NOMO-1 treated with dmso at 0.1 percent for 144 hours (cell line): ENCODE data around the gene ECT2.
"Not testable (repeated sequence)": the region's sequence is repeated elsewhere in the genome, so short reads cannot be mapped to it uniquely, and the experiment has no call there.

Experiments used
- DNase-seq: peaks from one replicate; lab custom pipeline; 2025; ENCODE audit not compliant: unreplicated experiment; lab: John Stamatoyannopoulos, UW

Gene ECT2

DNA sequence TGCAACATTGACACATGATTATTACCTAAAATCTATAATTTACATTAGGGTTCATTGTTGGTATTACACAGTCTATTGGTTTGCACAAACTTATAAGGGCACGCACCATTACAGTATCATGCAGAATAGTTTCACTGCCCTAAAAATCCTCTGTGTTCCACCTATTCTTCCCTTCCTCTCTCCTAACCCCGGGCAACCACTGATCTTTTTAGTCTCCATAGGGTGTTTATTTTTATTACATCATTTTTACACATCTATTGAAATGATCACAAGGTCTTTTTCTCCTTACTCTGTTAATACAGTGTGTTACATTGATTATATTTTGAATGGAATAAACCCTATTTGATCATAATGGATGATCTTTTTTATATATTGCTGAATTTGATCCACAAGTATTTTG is 15.5 kb upstream of the ECT2 start:
- no peak for DNase-seq

DNA sequence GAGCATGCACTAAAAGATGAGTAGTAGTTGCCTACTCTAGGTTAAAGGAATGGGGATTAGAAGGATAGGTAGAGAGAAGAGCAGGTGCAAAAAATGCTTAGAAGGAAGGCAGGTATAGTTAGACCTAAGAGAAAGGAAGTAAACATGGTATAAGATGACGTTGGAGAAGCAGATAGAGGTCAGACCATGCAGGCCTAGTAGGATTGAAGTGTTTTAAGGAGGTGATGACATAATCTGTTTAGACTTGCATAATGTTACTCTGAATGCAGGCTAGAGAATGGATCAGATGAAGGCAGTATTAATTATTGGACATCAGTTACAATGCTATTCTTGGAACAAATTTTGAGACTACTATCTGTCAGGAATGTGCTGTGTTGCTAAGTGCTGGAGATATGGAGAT is 11.1 kb upstream of the ECT2 start:
- no peak for DNase-seq

DNA sequence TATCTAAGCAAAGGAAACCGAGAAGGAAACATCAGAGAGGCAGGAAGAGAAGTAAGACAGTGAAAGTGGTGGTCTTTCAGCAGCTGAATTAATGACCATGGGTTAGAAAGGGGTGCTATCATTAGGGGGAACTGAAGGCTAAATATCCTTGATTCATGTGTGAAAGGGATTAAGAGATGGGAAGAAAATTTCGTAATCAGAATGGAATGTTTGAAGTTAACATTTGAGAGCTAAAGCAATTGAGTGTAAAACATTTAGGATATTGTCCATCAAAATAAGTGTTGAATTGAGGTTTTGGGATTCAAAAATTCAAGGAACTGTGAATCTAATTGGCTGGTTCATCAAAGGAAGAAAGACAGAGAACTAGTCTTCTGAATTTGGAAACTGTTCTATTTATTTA is 4.1 kb upstream of the ECT2 start:
- DNase-seq = no peak

DNA sequence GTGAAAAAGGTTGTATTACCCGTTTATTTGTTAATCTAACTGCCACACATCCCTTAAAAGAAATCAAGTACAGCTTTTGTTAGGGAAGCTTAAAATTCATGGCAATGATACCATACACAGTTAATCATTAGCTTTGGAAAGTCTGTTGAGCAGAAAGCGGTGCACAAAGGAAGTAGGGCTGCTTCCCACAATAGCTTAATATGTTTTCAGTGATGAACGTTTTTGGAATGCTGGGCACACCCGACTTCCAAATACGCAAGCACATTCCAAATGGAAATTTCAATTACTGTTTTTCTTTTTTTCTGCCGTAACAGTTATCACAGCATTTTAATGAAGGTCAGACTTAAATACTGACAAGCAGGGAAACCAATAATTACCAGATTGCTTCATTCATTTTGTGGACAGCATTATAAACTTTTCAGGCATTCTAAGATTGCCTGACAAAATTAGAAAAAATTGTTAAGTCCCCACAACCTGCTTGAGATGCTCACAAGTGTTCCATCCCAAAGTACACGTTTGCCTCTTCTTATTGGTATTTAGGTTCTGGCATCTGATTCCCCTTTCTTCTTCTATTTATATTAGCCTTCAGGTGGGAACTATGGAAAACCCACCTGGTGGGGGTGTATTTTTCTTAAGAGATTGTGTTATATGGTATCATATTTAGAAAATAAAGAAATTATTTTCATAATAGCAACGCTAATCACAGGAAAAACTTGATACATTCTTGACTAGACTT is 1.1 kb upstream of the ECT2 start:
- DNase-seq = no peak

DNA sequence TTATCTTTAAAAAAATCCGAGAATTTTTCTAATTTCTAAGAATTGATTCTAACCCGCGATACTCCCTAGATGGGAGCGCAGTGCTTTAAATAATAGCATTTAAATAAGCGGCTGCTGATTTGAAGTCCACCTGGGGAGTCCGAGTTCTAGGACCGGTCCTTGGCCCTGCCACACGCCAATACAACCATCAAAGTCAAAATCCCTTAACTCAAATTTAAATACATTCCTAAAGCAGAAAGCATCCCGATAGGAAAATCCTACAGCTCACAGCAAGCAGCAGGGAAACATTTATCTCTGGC is 508 bp upstream of the ECT2 start:
- no peak for DNase-seq

DNA sequence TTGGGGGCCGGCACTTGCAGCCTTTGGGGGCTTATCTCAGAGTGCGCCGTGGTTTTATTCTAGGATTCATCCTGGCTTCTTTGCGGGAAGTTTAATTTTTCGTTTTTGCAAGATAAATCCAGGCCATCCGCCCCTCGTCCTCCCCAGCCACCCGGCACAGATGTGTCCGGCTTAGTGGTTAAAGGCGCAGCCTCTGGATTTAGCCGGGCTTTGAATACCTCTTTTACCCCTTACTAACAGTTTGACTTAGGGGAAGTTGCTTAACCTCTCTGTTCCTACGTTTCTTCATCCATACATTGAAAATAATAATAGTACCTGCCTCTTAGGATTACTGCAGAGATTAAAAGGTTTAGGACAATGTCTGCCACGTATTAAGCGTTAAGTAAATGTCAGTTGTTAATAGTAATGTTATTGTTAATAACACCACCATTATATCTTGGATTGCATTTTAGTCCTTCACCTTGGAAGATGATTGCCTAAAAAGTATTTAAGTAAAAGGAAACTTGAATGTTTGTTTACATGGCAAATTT is 714 bp downstream of the ECT2 start:
- peak; percentile 66 for DNase-seq

DNA sequence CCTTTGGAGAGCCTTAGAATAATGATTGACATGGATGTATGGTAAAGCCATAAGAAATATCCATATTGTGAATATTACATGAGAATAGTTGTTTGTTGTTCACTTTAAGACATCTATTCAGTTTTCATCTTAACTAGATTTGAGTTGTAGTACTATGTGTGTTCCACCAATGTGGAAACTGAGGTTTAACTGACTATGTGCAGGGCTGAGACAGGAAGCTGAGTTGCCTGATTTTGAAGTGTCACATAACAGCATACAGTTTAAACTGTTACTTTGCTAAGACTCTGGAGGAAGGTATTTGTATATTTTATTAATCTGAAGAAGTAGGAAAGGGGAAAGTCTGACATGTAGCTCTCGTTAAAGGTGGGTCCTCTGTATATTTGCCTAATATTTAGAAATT is 2.1 kb downstream of the ECT2 start:
- no peak for DNase-seq

DNA sequence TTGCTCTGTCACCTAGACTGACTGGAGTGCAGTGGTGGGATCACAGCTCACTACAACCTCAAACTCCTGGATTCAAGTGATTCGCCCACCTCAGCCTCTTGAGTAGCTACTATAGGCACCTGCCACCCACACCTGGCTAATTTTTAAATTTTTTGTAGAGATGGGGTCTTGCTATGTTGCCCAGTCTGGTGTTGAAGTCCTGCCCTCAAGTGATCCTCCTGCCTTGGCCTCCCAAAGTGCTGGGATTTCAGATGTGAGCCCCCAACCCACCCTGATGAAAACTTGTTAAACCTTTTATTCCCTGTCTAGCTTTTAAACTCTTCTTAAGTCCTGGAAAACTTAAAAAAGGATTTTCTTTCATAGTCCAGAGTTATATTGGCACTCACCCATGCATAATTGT is 2.6 kb downstream of the ECT2 start:
- DNase-seq = no peak

DNA sequence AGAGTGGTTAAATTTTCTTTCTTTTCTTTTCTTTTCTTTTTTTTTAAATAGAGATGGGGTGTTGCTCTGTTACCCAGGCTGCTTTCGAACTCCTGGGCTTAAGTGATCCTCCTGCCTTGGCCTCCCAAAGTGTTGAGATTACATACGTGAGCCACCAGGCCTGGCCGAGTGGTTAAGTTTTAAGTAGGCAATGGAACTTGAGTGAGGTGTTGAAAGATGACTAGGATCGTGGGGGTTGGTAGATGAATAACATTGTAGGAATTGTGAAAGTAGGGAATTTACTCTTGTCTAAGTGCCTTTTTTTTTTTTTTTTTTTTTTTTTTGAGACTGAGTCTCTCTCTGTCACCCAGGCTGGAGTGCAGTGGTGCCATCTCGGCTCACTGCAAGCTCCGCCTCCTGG is 9.9 kb downstream of the ECT2 start:
- not testable (repeated sequence) for DNase-seq

DNA sequence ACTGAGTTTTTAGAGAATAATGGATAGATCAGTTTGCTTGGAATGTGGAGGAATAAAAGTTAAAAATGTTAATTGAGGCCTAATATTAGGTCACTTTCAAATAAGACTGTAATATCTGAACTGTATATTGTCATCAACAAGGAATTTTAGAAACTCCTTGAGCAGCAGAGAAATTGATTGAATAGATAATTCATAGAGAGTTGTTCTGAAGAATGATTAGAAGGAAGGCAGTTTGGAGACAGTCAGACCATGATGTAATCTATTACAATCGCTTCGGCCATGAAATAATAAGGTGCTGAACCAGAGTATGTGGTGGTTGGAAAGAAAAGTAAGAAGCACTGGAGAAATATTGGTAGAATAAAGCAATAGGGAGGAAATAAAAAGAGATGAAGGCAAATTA is 15.7 kb downstream of the ECT2 start:
- DNase-seq = no peak

DNA sequence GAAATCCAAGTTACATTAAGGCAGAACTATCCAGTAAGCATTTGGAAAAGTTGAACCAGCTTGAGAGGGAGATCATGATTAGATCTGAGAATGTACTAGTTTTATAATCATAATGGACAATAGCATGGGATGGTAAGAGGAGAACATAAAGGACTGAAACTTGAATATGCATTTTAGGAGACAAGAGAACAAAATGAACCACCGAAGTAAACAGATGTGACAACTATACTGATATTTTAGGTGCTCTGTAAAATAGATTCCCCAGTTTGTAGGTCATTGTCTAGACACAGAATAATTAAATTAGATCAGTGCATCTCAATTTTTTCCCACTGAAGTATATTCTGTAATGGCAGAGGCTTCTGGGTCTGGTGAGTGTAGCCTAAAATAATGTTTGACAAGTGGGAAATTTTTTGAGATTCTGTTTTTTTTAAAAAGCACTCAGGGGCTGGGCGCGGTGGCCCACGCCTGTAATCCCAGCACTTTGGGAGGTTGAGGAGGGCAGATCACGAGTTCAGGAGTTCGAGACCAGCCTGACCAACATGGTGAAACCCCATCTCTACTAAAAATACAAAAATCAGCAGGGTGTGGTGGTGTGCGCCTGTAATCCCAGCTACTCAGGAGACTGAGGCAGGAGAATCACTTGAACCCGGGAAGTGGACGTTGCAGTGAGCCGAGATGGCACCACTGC is 16.3 kb downstream of the ECT2 start:
- no peak for DNase-seq

DNA sequence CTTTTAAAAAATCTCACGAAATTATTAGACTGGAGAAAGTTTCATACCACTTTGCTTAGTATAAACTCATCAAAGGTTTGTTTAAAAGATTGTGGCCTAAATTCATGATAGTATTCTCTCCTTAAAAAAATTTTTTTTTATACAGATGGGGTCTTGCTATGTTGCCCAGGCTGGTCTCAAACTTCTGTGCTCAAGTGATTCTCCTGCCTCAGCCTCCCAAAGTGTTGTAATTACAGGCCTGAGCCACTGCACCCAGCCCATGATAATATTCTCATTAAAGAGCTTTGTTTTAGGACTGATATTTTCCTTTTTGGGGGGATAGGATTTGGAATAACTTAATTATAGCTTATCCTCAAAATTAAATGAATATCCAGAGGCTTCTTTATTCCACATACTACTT is 19.9 kb downstream of the ECT2 start:
- DNase-seq = no peak

DNA sequence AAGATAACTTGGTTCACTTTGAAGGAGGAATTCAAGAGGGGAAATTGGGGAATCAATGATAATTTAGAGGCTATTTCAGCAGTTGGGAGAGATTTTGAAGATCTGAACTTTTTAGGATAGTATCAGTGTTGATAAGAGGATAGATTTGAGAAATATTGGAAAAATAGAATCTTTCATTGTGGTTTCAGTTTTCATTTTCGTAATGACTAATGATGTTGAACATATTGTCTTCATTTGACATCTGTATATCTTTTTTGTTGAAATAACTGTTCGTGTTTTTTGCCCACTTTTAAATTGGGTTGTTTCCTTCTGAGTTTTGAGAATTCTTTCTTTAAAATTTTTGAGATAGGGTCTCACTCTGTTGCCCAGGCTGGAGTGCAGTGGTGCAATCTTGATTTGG is 21.1 kb downstream of the ECT2 start:
- DNase-seq = no peak

DNA sequence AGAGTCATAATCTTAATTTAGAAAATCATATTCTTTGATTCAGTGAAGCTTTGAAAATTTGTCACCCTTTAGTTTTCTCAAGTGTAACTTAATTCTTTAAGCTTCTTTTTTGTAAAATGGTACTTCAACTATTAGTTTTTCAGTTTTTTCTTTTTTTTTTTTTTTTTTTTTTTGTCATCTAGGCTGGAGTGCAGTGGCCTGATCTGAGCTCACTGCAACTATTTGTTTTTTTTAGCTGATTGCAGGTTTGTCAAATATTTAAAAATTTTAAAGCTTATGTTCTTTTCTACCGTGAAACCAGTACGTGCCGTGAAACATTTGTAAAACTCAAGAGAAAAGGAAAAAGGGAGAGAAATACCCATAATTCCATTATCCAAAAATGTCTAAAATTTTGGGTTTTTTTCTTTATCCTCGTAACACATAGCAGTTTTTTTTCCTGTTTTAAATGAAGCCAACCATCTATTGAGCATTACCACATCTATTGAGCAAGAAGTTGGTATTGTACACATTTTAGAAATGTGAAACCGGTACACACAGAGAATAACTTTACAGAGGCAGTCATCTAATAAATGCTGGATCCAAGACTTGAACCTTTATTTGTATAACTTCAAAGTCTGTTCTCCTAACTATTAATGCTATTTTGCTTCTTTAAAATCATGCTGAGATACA is 25.7 kb downstream of the ECT2 start:
- no peak for DNase-seq

DNA sequence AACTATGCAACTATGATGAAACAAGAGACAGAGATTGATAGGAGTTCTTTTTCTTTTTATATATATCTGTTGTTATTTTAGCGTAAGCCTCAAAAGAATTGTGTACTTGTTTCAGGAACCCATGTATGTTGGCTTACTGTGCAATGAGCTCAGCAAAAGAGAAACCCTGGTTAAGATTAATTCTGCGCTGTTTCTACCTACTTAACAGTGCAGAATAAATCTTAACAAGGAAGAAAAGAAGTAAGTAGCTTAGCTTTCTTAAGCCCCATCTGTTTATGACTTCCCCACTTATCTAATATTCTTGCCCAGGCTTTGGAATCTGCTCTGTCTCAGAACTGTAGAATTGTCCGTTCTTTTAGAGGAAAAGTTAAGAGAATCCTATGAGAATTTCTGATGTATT is 27.4 kb downstream of the ECT2 start:
- DNase-seq = no peak

DNA sequence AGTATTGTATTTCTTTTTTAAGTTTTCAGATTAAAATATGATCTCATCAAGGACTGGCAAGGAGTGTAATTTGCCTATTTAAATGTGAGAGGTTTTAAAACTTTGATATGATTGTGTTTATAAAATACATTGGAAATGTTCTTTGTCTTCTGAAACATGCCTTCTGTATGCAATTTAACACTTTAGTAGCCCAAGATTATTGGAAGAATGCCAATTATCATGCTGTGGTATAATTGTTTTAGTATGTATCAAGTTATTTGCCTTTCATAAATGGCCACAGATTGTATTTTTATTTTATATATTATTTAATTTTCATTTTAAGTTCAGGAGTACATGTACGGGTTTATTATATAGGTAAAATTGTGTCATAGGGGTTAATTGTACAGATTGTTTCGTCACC is 31.7 kb downstream of the ECT2 start:
- DNase-seq = no peak

DNA sequence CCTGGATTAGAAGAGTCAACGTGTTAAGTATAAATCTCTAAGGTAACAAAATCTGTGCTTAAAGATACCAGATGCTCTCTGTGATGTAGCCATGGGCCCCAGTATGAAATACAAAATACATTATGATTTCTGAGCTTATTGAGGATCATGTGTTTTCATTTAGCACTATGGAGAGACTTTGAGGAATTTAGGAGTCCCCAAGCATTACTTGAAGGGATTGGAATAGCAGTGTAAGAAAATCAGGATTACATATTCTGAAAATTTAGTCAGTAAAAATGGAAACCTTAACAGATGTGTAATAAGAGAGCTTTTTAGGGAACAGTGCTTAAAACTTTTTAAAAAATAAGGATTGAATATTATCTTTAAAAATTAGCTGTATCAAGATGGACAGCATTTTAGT is 35.5 kb downstream of the ECT2 start:
- DNase-seq = no peak

DNA sequence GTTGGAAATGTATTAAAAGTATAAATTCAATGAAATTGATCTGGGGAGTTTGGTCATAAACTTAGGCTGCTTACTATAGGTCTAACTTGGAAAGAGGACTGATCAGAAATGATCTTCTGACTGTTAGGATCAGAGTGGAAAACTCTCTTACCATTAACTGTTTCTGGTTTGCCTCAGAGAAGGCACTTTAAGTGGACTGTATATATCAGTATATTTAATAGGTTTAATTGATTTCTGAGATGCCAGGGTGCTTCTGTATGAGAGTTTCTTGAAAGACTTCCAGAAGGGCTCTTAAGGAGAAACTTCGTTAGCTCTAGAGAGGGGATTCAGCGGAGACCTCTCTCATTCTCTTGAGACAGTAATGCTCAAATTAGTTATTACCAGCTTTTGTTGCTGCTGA is 36.5 kb downstream of the ECT2 start:
- DNase-seq = no peak

DNA sequence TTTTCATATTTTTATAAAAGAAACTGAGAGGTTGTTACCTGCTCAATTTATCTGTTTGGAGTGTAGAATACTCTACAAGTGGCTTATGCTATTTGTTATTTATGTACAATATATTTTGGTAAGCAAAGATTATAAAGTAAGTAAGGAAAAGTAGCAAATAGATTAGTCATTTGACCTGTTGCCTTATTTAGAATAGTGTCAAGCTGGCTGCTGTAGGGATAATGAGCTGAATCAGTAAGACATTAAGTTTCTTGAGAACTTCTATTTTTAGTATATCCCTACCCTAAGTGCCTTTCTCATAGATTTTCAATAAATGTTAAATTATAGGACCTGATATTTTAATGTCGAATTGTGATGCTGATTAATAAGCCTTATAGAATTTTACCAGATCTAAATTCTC is 37.2 kb downstream of the ECT2 start:
- no peak for DNase-seq

DNA sequence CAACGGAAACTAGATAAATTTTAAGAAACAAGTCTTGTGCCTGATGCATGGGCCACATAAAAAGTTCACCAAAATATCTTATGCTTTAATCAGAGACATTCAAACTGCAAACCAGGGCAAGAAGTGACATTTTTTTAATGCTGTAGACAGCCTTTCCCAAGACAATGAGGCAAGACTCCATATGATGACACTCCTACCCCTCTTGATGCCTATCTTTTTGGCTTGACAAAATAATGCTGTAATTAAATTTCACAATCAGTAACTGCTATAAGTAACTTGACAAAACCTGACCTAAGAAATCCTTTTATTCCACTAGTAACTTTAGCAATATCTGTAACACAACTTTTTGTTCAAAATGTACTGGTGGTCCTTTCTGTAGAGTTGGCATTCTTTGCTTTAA is 48.7 kb downstream of the ECT2 start:
- no peak for DNase-seq

DNA sequence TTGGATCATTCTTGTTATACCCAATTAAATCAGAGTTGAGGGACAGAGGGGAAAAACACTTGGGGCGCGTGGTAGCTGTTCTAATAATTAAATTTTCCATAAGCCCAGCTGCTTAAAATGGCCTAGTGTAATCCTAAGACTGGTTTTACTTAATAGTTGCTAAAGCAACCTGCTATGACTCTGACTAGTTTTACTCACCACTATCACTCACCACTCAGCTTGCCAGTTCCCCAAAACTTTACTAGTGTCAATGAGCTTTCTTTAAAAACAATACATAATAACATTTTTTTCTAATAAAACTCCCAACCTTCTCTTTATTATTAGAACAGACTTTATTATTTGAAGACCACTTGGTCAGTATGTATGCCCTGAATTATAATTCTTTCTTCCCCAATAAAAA is 49.6 kb downstream of the ECT2 start:
- DNase-seq = no peak

DNA sequence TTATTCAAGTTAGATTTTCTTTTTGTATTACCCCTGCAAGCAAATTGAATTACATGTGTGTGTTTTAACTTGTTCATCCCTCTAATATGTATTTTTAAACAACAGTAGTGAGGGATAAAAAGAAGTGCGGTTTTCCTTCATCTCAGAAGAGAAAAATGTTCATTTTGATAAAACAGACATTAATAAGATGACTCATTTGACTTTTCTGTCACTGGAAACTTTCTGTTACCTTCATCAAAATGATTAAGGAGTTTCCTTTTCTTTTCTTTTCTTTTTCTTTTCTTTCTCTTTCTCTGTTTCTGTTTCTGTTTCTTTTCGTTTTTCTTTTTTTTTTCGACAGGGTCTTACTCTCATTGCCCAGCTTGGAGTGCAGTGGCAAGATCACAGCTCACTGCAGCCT is 53.0 kb downstream of the ECT2 start:
- no peak for DNase-seq
